B cell (primary cell): ENCODE measurements around the gene NOVA1. TPM values are rescaled to one million over a fixed set of nuclear protein-coding genes. Genes with fewer than 3 reads are reported as not detected.

Experiments used
- ATAC-seq: fragments of 200-7000 bp; cut with Tn5 transposase; one replicate; pipeline ENCODE4 v1.10.0; 2021; ENCODE audit warnings: low read depth, mild to moderate bottlenecking, moderate number of reproducible peaks, moderate library complexity
- CTCF ChIA-PET: fragments of 350-600 bp; sonication (Branson Sonifier 250); formaldehyde crosslinking; loops from one replicate; lab custom pipeline; 2021; ENCODE audit warnings: antibody characterized with exemption, inconsistent platforms; lab: Charles Lee
- POLR2A ChIA-PET: fragments of 350-600 bp; sonication (Branson Sonifier 250); formaldehyde crosslinking; loops from one replicate; lab custom pipeline; 2021; ENCODE audit warnings: antibody characterized with exemption; lab: Charles Lee
- DNase-seq: peaks from one replicate; pipeline ENCODE4 v3.0.0; 2013
- H2AFZ ChIP-seq: 2 replicates; pipeline ENCODE4 v1.6.1; 2012; ENCODE audit warnings: mild to moderate bottlenecking, low read depth, low read length; ENCODE audit not compliant: insufficient read depth, poor library complexity, severe bottlenecking
- H3K27ac ChIP-seq, 2 donors: 1 replicate in 1 of 2; 2 replicates in 1 of 2; pipeline ENCODE4 v1.5.1; 2012 to 2013; ENCODE audit warnings: low read length in 2 of 2, mild to moderate bottlenecking in 2 of 2, moderate library complexity in 1 of 2
- H3K27me3 ChIP-seq, 4 experiments: fragments of 200-600 bp in 1 of 4; sonication (generic) in 1 of 4; replicated peaks in 1 of 4; 1 replicate in 2 of 4; 2 replicates in 2 of 4; pipeline versions ENCODE4 v1.6.1 to v1.7.0; 2013 to 2016; ENCODE audit warnings: low read length in 3 of 4, mild to moderate bottlenecking in 2 of 4, mixed read lengths in 1 of 4, moderate library complexity in 1 of 4; ENCODE audit not compliant: insufficient read depth in 4 of 4, control insufficient read depth in 3 of 4; ENCODE audit errors: control extremely low read depth in 1 of 4
- H3K36me3 ChIP-seq, 2 experiments: replicated peaks in 1 of 2; 1 replicate in 1 of 2; 2 replicates in 1 of 2; pipeline versions ENCODE4 v1.6.1 to v1.7.1; 2013; ENCODE audit warnings: low read length in 1 of 2; ENCODE audit not compliant: insufficient read depth in 2 of 2, control insufficient read depth in 1 of 2; ENCODE audit errors: control extremely low read depth in 1 of 2, extremely low read depth in 1 of 2
- H3K4me1 ChIP-seq, 2 donors: fragments of 200-600 bp in 1 of 2; sonication (generic) in 1 of 2; 1 replicate in 1 of 2; 2 replicates in 1 of 2; pipeline versions ENCODE4 v1.5.1 to v1.6.1; 2013 to 2017; ENCODE audit warnings: low read length in 2 of 2; ENCODE audit not compliant: control insufficient read depth in 2 of 2, insufficient read depth in 2 of 2
- H3K4me2 ChIP-seq: replicated peaks from 2 replicates; pipeline ENCODE3; 2012; ENCODE audit warnings: mild to moderate bottlenecking, low read depth, low read length; ENCODE audit not compliant: poor library complexity, severe bottlenecking
- H3K4me3 ChIP-seq, 5 experiments: fragments of 200-600 bp in 1 of 5; sonication (generic) in 1 of 5; 1 replicate in 3 of 5; 2 replicates in 2 of 5; pipeline versions ENCODE4 v1.5.1 to v1.7.0; 2011 to 2016; ENCODE audit warnings: low read length in 4 of 5, mild to moderate bottlenecking in 4 of 5, low read depth in 2 of 5, control low read depth in 1 of 5, moderate library complexity in 1 of 5; ENCODE audit not compliant: insufficient read depth in 1 of 5; ENCODE audit errors: control extremely low read depth in 1 of 5, extremely low read depth in 1 of 5
- H3K79me2 ChIP-seq: fragments of 200-600 bp; sonication (generic); one replicate; pipeline ENCODE4 v1.6.0; 2016; ENCODE audit warnings: low read length; ENCODE audit not compliant: control insufficient read depth, insufficient read depth
- H3K9ac ChIP-seq: fragments of 200-600 bp; sonication (generic); 2 replicates; pipeline ENCODE4 v1.6.1; 2017; ENCODE audit warnings: mild to moderate bottlenecking, low read length, moderate library complexity
- H3K9me3 ChIP-seq, 3 donors: one replicate each; pipeline versions ENCODE4 v1.6.1 to v1.7.1; 2013; ENCODE audit warnings: low read length in 2 of 3; ENCODE audit not compliant: control insufficient read depth in 2 of 3, insufficient read depth in 1 of 3; ENCODE audit errors: control extremely low read depth in 1 of 3
- H4K20me1 ChIP-seq: 2 replicates; pipeline ENCODE4 v1.6.0; 2012; ENCODE audit warnings: mild to moderate bottlenecking, low read length; ENCODE audit not compliant: insufficient read depth, control insufficient read depth, poor library complexity, severe bottlenecking
- H3K27ac Mint-ChIP-seq: one replicate; pipeline ENCODE4 v1.8.0; 2021; ENCODE audit warnings: mixed read lengths
- H3K27me3 Mint-ChIP-seq: one replicate; pipeline ENCODE4 v1.8.0; 2021; ENCODE audit warnings: mixed read lengths
- H3K4me1 Mint-ChIP-seq: one replicate; pipeline ENCODE4 v1.8.0; 2021; ENCODE audit warnings: mixed read lengths
- H3K4me3 Mint-ChIP-seq: one replicate; pipeline ENCODE4 v1.8.0; 2021; ENCODE audit warnings: mixed read lengths
- H3K9me3 Mint-ChIP-seq: one replicate; pipeline ENCODE4 v1.8.0; 2022; ENCODE audit warnings: mixed read lengths; ENCODE audit not compliant: insufficient read depth
- CTCF ChIP-seq: fragments of 200-600 bp; IDR thresholded peaks from one replicate; pipeline ENCODE4 v1.8.0; 2022; ENCODE audit warnings: antibody characterized with exemption, mild to moderate bottlenecking
- EZH2 ChIP-seq: IDR thresholded peaks from 2 replicates; pipeline ENCODE4 v1.6.1; 2012; ENCODE audit warnings: borderline replicate concordance, low read depth, mild to moderate bottlenecking, moderate library complexity, low read length; ENCODE audit not compliant: insufficient read depth, poor library complexity, severe bottlenecking
- WGBS: methylation state at CpG from one replicate; pipeline ENCODE4 v1.1.5; 2013; ENCODE audit warnings: missing lambda C conversion rate; ENCODE audit not compliant: insufficient coverage; 5-methylcytosine and 5-hydroxymethylcytosine counted together
- intact Hi-C: fragments of 100-400 bp; cut with micrococcal nuclease; formaldehyde crosslinking; loops from one replicate; pipeline ENCODE4 v1.10.0; 2022
- polyA plus RNA-seq: library from polyadenylated mRNA; depleted of rRNA; stranded (reverse); fragments of >200 nt; gene quantifications from 2 replicates; pipeline ENCODE4 v1.2.3, GENCODE V29; 2012
- total RNA-seq, 2 donors: library from RNA; stranded (reverse); fragments of 120-200 nt in 1 of 2; gene quantifications; 1 replicate in 1 of 2; 2 replicates in 1 of 2; pipeline versions ENCODE4 v1.2.3 to v1.2.4, GENCODE V29; 2013 to 2022

Gene NOVA1
- total and polyA plus RNA-seq, 2 donors (not counting 1 experiment from before 2014, with no cell fraction given), result not detected

- H3K9ac ChIP-seq, result no peak overlapping the region
- H3K4me3 ChIP-seq, result no peak overlapping the region
- H3K9me3 Mint-ChIP-seq, result peaks cover 7% of the 10 kb centered on the region
- no peaks in the 10 kb centered on the region for H3K27me3 ChIP-seq
- no peaks in the 10 kb centered on the region for H3K4me1 Mint-ChIP-seq
- no peaks in the 10 kb centered on the region for H3K36me3 ChIP-seq
- DNase-seq (no peak), ATAC-seq (no peak)
- no peaks in the 10 kb centered on the region for H4K20me1 ChIP-seq
- H3K4me3 Mint-ChIP-seq, result no peak overlapping the region
- H3K27ac Mint-ChIP-seq, result no peak overlapping the region
- no peaks in the 10 kb centered on the region for H3K9me3 ChIP-seq
- H3K27me3 Mint-ChIP-seq, result no peaks in the 10 kb centered on the region
- TF ChIP-seq CTCF (no peak), EZH2 (no peak)
- H3K4me1 ChIP-seq, result no peaks in the 10 kb centered on the region
- no peak overlapping the region for H3K27ac ChIP-seq
- H3K4me2 ChIP-seq, result no peak overlapping the region
- ChIA-PET CTCF (no interaction called here), POLR2A (no interaction called here)
- intact Hi-C loops, result no loop called here
- no peaks in the 10 kb centered on the region for H3K79me2 ChIP-seq
- H2AFZ ChIP-seq, result no peak overlapping the region
Observed at GRCh38 chr14:26525085-26525484, 72.7 kb downstream of the NOVA1 start.

GRCh38 chr14:26522967-26523366 lies 74.9 kb downstream of the NOVA1 start:
- H3K36me3 ChIP-seq, result no peaks in the 10 kb centered on the region
- no peaks in the 10 kb centered on the region for H3K4me1 Mint-ChIP-seq
- H3K27ac ChIP-seq, result no peak overlapping the region
- H3K9ac ChIP-seq, result no peak overlapping the region
- H3K4me1 ChIP-seq, result no peaks in the 10 kb centered on the region
- WGBS, result no CpG with 5 or more reads among the region's 2 CpGs
- CTCF ChIA-PET, result no interaction called here
- H4K20me1 ChIP-seq, result no peaks in the 10 kb centered on the region
- intact Hi-C loops, result no loop called here
- no peak overlapping the region for H3K4me3 ChIP-seq
- H3K9me3 ChIP-seq, result no peaks in the 10 kb centered on the region
- no peak overlapping the region for H2AFZ ChIP-seq
- H3K27me3 ChIP-seq, result no peaks in the 10 kb centered on the region
- ATAC-seq, result no peak
- no peak overlapping the region for H3K4me2 ChIP-seq
- no peak for DNase-seq
- H3K27me3 Mint-ChIP-seq, result no peaks in the 10 kb centered on the region
- H3K27ac Mint-ChIP-seq, result no peak overlapping the region
- no peaks in the 10 kb centered on the region for H3K79me2 ChIP-seq
- POLR2A ChIA-PET, result no interaction called here
- H3K4me3 Mint-ChIP-seq, result no peak overlapping the region
- TF ChIP-seq CTCF, result no peak
- no peak for TF ChIP-seq EZH2
- peaks cover 3% of the 10 kb centered on the region for H3K9me3 Mint-ChIP-seq
